ENCODE measurements around the gene GNAI3. TPM values are rescaled to one million over a fixed set of nuclear protein-coding genes. Genes with fewer than 3 reads are reported as not detected.

GNAI3 gene
- 12.9 TPM for total RNA-seq

DNA sequence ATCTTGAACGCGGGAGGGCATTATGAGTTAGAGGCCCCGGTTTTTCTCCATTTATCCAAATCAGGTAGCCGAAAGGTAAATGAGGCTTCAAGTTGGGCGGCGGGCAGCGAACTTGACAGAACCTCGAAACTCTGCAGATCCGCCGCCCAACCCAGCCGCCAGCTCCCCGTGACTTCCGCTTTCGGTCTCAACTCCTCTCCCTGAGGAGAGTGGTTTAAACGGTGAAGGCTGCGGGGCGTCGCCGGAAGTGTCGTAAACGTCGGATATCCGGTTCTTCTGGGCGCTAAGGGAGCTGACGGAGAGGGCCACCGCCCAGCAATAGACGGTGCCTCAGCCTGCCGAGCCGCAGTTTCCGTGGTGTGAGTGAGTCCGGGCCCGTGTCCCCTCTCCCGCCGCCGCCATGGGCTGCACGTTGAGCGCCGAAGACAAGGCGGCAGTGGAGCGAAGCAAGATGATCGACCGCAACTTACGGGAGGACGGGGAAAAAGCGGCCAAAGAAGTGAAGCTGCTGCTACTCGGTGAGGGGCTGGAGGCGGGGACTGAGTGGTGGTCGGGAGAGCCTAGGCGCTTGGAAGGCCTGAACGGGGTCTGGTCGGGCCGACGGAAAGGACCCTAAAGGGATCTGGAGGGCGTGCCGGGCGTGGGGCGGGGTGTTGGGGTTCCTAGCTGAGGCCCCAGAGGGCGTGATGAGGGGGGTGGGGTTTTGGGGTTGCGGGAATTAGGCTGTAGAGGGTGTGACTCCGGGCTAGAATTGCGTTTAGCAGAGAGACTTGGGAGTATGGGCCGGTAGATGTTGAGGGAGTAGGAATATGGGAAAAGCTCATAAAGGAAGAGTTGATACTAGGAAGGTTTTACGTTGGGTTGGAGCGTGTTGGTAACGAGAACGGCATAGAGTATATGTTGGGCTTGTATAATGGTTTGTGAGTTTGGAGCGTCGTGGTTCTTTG, at the start of gene GNAI3:
Gene GNAI3, plus strand, starts transcription at position 295 of the 947 bp plus-strand sequence. Its CDS starts 106 bp downstream, at position 401.

DNA sequence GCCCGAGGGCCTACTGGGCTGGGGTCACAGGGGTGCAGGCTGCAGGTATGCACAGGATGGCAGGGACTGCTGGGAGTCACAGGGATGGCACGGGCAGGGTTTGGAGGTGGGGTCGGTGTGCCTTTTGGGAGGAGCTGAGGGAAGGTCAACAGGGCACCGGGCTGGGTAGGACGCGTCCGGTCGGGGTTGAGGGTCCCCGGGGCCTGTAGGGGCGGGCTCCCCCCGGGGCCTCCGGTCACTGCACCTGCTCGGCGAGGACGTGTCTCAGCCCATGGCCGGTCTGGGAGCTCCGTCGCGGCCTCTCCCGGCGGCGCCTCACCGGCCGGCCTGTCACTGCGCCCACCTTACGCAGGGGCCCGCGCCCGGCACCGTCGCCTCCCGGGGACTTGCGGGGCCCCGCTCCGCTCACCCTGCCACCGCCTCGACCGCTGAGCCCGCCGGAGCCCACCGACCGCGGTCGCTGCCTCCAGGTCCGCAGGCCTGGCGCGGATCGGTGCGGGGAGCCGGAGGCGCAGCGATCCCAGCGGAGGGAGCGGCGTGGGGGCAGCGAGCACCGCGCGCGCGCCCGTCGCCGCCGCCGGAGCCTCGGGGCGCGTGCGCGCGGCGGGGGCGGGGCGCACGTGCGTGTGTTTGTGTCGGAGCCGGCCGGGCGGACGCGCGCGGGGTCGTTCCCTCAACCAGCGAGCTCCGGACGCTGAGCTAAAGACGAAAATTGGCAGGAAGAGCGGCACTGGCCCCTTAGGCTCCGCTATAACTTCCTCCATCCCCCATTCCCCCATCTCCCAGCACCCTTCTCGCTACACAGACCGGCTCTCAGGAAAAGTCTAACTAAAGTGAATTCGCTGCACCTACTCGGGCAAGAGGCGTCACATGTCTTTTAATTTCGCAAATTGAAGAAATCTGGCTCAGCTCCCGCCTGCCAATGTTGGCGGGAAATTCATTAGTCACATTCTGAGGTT, 39.0 kb upstream of the GNAI3 start, which contains the start of gene AMIGO1:
Gene AMIGO1, minus strand, starts transcription at position 552 of the 959 bp plus-strand sequence. CDS start 815 bp downstream, outside the sequence.

DNA sequence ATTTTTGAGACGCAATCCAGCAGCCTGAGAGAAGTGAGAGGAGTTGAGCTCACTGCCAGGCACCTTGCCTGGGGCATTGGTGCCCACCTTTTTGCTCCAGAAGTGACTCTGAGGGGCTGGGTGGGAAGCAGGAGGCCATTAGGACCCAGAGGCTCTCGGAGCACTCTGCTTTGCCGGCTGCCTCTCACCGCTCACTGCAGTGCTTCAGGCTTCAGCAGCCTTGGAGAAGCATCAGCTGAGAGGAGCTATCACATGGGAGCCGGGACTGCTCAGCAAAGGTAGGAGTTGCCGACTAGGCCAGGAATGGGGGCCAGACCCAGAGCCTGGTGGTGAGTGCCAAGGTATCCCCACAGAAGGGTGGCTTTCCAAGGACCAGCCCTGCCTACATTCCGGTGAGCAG, 8.7 kb upstream of the GNAI3 start, which contains the start of gene GPR61:
Gene GPR61, plus strand, starts transcription at position 197 of the 400 bp plus-strand sequence. CDS start 3,151 bp downstream, outside the sequence.

DNA sequence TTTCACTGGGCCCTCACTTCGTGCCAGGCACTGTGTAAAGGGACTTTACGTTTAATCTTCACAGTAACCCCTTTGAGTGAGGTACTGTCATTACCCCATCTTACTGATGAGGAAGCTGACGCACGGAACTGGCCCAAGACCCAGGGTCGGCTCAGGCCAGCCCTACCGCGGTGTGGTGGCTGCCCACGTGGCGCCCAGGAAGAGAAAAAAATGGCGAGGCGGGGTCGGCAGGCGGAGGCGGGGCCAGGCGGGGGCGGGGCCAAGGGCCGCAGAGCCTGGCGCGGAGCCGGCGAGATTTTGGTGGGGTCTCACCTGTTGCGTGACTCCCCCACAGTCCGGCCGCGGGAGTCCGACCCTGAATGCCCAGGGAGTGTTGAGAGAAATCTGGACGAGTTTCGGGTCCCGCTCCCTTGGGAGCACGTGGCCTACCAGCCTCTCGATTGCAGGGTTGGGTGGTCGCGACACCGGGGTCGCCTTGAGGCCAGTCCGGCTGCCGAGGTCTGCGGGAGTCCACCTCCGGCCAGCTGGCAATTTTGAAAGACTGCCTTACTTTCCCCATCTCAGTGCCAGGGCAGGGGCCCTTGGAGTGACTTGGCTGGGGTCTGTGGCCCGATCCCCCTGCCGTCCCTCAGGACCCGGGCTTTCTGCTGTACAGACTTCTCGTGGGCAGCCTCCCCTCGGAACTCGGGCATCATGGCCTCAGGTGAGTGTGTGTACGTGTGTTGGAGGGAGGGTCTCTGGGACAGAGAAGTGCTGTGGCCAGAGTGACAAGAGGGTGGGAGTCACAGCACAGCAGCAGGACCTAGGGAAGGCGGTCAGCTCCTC, 71.4 kb downstream of the GNAI3 start, which contains the start of the genes AMPD2 and GNAT2:
Gene AMPD2, plus strand, starts transcription at position 262 of the 825 bp plus-strand sequence. CDS start 1,339 bp downstream, outside the sequence.
Gene GNAT2, minus strand, starts transcription at position 41 of the 825 bp plus-strand sequence. CDS start 6,746 bp downstream, outside the sequence.

DNA sequence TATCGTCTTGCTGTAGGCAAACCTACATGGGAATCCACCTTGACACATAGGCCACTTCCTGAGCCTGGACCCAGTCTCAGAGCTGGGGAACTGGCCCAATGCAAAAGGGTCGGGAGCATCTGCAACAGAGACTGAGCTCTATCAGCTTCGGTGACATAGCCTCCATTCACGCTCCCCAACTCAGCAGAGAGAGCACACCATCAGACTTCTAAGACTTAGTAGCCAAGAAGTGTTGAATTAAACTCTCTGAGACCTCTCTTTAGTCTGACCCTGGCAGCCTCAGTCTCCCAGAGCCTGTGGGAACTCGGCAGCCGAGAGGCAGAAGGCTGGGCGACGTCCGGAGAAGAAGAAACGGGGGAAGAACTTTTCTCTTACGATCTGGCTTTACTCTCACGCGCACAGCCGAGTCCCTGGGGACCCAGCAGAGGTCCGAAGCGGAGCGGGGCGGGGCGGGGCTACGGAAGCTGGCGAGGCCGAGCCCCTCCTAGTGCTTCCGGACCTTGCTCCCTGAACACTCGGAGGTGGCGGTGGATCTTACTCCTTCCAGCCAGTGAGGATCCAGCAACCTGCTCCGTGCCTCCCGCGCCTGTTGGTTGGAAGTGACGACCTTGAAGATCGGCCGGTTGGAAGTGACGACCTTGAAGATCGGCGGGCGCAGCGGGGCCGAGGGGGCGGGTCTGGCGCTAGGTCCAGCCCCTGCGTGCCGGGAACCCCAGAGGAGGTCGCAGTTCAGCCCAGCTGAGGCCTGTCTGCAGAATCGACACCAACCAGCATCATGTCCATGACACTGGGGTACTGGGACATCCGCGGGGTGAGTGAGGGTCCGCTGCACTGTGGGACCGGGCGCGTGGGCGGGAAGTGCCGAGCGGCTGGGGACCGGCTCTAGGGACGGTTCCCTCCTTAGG, 107.5 kb downstream of the GNAI3 start, which contains the start of gene GSTM4:
Gene GSTM4, plus strand, starts transcription at position 485 of the 905 bp plus-strand sequence. Its CDS starts 291 bp downstream, at position 776.

DNA sequence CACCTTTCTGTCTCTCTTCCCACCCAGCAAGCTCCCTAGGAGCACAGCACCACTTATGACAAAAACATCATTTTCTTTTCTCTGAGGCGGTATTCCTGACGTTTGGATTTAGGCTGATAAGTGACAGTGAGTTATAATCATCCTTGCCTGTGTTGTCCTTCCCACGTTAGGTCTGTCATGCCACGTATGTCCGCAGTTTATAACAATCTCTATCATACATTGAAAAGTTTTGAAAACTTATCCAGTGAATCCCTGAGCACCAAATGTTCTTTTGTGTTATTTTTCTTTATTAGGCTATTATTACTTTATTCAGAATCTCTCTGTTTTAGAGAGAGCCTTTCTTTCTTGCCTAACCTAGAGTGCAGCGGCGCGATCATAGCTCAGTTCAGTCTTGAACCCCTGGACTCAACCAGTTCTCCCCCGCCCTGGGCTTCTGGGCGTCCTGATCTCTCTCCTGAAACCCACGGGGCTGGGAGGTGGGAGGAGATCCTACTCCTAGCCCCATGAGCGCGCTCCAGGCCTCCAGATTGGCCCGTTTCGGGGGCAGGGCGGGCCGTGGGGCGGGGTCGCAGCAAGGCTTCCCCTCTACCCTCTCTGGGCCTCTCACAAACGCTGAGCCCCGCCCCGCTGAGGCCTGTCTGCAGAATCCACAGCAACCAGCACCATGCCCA, 119.2 kb downstream of the GNAI3 start, which contains the start of gene GSTM2:
Gene GSTM2, plus strand, starts transcription at position 606 of the 671 bp plus-strand sequence. Its CDS starts 59 bp downstream, at position 665.

Small RNA genes lying within 50 kb of the gene (small RNA-seq; reads per million reads assigned to genes)
- not detected for gene RNU6V

Other genes with a start within 250 kb of the GNAI3 start
- 0.23 TPM for gene MYBPHL, start 241.6 kb upstream of the GNAI3 start, total RNA-seq
- 73.8 TPM for gene SORT1, start 150.7 kb upstream of the GNAI3 start, total RNA-seq
- gene PSMA5, start 122.2 kb upstream of the GNAI3 start, total RNA-seq = 42.9 TPM
- not detected for gene SYPL2, start 82.1 kb upstream of the GNAI3 start, total RNA-seq
- gene ATXN7L2, start 64.7 kb upstream of the GNAI3 start, total RNA-seq = 5.5 TPM
- gene CYB561D1, start 54.5 kb upstream of the GNAI3 start, total RNA-seq = 6.9 TPM
- gene AMIGO1, start 38.9 kb upstream of the GNAI3 start, total RNA-seq = 16.6 TPM
- gene GPR61, start 8.7 kb upstream of the GNAI3 start, total RNA-seq = 17.8 TPM
- not detected for gene GNAT2, start 71.0 kb downstream of the GNAI3 start, total RNA-seq
- gene AMPD2, start 71.2 kb downstream of the GNAI3 start, total RNA-seq = 70.8 TPM
- gene GSTM4, start 107.5 kb downstream of the GNAI3 start, total RNA-seq = 9.7 TPM
- gene GSTM2, start 119.4 kb downstream of the GNAI3 start, total RNA-seq = 33.0 TPM
- gene GSTM1, start 139.2 kb downstream of the GNAI3 start, total RNA-seq = 15.0 TPM
- 6.2 TPM for gene GSTM5, start 163.6 kb downstream of the GNAI3 start, total RNA-seq
- gene GSTM3, start 192.4 kb downstream of the GNAI3 start, total RNA-seq = 91.3 TPM
- not detected for gene EPS8L3, start 215.3 kb downstream of the GNAI3 start, total RNA-seq